Neuronal stem cell (in vitro differentiated cells): ENCODE results near the gene PARD3B.
A peak's percentile ranks its signal among the peaks of the same experiment; 100 is the strongest.

Source experiments
- DNase-seq: peaks from one replicate; pipeline ENCODE4 v3.0.0-alpha.2; 2013; ENCODE audit warnings: low spot score
- H2AFZ ChIP-seq: one replicate; pipeline ENCODE4 v1.6.1; 2013; ENCODE audit warnings: mild to moderate bottlenecking, low read length, inconsistent platforms
- H2AK5ac ChIP-seq: 2 replicates; pipeline ENCODE4 v1.6.1; 2013; ENCODE audit warnings: low read depth, mild to moderate bottlenecking, inconsistent platforms, low read length, moderate library complexity, mixed read lengths
- H2BK120ac ChIP-seq: 2 replicates; pipeline ENCODE4 v1.6.1; 2013; ENCODE audit warnings: low read depth, mild to moderate bottlenecking, inconsistent platforms, low read length, moderate library complexity, mixed read lengths
- H2BK12ac ChIP-seq: one replicate; pipeline ENCODE4 v1.6.1; 2013; ENCODE audit warnings: low read length, inconsistent platforms
- H2BK15ac ChIP-seq: 2 replicates; pipeline ENCODE4 v1.6.1; 2013; ENCODE audit warnings: mild to moderate bottlenecking, low read length, inconsistent platforms, mixed read lengths
- H2BK5ac ChIP-seq: one replicate; pipeline ENCODE4 v1.6.1; 2013; ENCODE audit warnings: inconsistent platforms, mild to moderate bottlenecking, low read length, moderate library complexity
- H3K14ac ChIP-seq: one replicate; pipeline ENCODE4 v1.6.1; 2013; ENCODE audit warnings: low read length, inconsistent platforms
- H3K18ac ChIP-seq: 2 replicates; pipeline ENCODE4 v1.6.1; 2013; ENCODE audit warnings: low read length, inconsistent platforms
- H3K23ac ChIP-seq: 2 replicates; pipeline ENCODE4 v1.6.1; 2013; ENCODE audit warnings: low read depth, mild to moderate bottlenecking, mixed read lengths, low read length, inconsistent platforms; ENCODE audit not compliant: poor library complexity
- H3K27ac ChIP-seq: replicated peaks from 3 replicates; pipeline ENCODE4 v1.5.1; 2013; ENCODE audit warnings: low read length, inconsistent platforms
- H3K27me3 ChIP-seq, 3 experiments: 2 replicates each; pipeline ENCODE4 v1.6.1; 2013; ENCODE audit warnings: low read length in 3 of 3, mild to moderate bottlenecking in 2 of 3, inconsistent platforms in 1 of 3, low read depth in 1 of 3, mixed read lengths in 1 of 3, moderate library complexity in 1 of 3; ENCODE audit not compliant: control insufficient read depth in 3 of 3, insufficient read depth in 3 of 3
- H3K36me3 ChIP-seq, 2 donors: replicated peaks in 1 of 2; 2 replicates each; pipeline ENCODE4 v1.6.1; 2013; ENCODE audit warnings: low read length in 2 of 2; ENCODE audit not compliant: control insufficient read depth in 2 of 2, insufficient read depth in 2 of 2
- H3K4ac ChIP-seq: 2 replicates; pipeline ENCODE4 v1.6.1; 2013; ENCODE audit warnings: inconsistent platforms, mild to moderate bottlenecking, low read length, moderate library complexity
- H3K4me1 ChIP-seq, 2 donors: 1 replicate in 1 of 2; 2 replicates in 1 of 2; pipeline ENCODE4 v1.6.1; 2013; ENCODE audit warnings: low read length in 2 of 2, low read depth in 1 of 2; ENCODE audit not compliant: control insufficient read depth in 2 of 2, insufficient read depth in 1 of 2
- H3K4me2 ChIP-seq: one replicate; pipeline ENCODE4 v1.6.1; 2013; ENCODE audit warnings: mild to moderate bottlenecking, low read length, inconsistent platforms; ENCODE audit not compliant: insufficient read depth, poor library complexity, severe bottlenecking
- H3K4me3 ChIP-seq, 2 donors: 2 replicates each; pipeline ENCODE4 v1.5.1; 2013; ENCODE audit warnings: low read length in 2 of 2, mild to moderate bottlenecking in 2 of 2, inconsistent platforms in 1 of 2, moderate library complexity in 1 of 2
- H3K79me1 ChIP-seq: one replicate; pipeline ENCODE4 v1.6.1; 2013; ENCODE audit warnings: low read depth, mild to moderate bottlenecking, inconsistent platforms, low read length, moderate library complexity
- H3K9ac ChIP-seq: one replicate; pipeline ENCODE4 v1.6.1; 2013; ENCODE audit warnings: mild to moderate bottlenecking, low read depth, low read length, inconsistent platforms; ENCODE audit not compliant: poor library complexity
- H3K9me3 ChIP-seq, 2 donors: replicated peaks in 1 of 2; 2 replicates each; pipeline versions ENCODE3 to v1.6.1; 2013; ENCODE audit warnings: low read length in 2 of 2, mild to moderate bottlenecking in 2 of 2, inconsistent platforms in 1 of 2, low read depth in 1 of 2, mixed read lengths in 1 of 2, moderate library complexity in 1 of 2; ENCODE audit not compliant: control insufficient read depth in 2 of 2, insufficient read depth in 1 of 2
- H4K8ac ChIP-seq: one replicate; pipeline ENCODE4 v1.6.1; 2013; ENCODE audit warnings: low read depth, mild to moderate bottlenecking, inconsistent platforms, low read length, moderate library complexity
- H4K91ac ChIP-seq: one replicate; pipeline ENCODE4 v1.6.1; 2013; ENCODE audit warnings: low read length, low read depth, mild to moderate bottlenecking, inconsistent platforms; ENCODE audit not compliant: poor library complexity
- WGBS, 2 donors: extraction: QIAGEN DNeasy Blood & Tissue Kit; methylation state at CpG; one replicate each; pipeline ENCODE4 v1.1.7; 2013; ENCODE audit warnings: missing lambda C conversion rate in 2 of 2, mixed read lengths in 1 of 2; ENCODE audit not compliant: insufficient read length in 2 of 2, insufficient replicate concordance in 1 of 2; ENCODE audit errors: extremely low coverage in 2 of 2; 5-methylcytosine and 5-hydroxymethylcytosine counted together

The PARD3B gene

DNA sequence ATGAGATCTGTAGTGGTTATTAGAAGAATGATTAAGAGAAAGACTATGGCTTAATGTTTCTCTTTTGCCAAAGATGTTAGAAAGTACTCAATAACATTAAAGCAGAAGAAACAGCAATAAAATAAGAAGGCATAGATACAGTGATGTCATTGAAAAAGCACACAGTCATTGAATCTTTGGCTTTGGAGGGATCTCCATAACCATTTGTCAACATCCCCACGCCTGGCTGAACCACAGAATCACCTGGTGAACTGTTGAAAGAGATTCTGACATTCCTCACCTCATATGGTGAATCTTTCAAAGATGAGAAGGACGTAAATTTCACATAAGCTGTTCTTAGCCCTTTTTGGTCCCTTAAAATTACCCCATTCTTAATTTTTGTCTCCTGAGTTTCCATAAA is 812.5 kb downstream of the PARD3B start:
- Histone ChIP-seq H2BK12ac (no peak overlapping the region), H3K27me3 (no peaks in the 10 kb centered on the region), H3K79me1 (no peaks in the 10 kb centered on the region), H2BK120ac (no peak overlapping the region), H2BK15ac (no peak overlapping the region), H2AFZ (no peak overlapping the region), H2BK5ac (no peak overlapping the region), H3K4me2 (no peak overlapping the region), H3K18ac (no peak overlapping the region), H3K4ac (no peak overlapping the region), H3K27ac (no peak overlapping the region), H4K91ac (no peak overlapping the region), H2AK5ac (no peak overlapping the region), H3K9ac (no peak overlapping the region), H3K4me3 (no peak overlapping the region), H4K8ac (no peak overlapping the region), H3K23ac (no peak overlapping the region), H3K36me3 (no peaks in the 10 kb centered on the region), H3K14ac (no peak overlapping the region), H3K9me3 (no peaks in the 10 kb centered on the region), H3K4me1 (peaks cover 3 to 7% of the 10 kb centered on the region in 2 donors)
- no CpG with 5 or more reads among the region's 2 CpGs for WGBS, 2 donors
- no peak for DNase-seq

DNA sequence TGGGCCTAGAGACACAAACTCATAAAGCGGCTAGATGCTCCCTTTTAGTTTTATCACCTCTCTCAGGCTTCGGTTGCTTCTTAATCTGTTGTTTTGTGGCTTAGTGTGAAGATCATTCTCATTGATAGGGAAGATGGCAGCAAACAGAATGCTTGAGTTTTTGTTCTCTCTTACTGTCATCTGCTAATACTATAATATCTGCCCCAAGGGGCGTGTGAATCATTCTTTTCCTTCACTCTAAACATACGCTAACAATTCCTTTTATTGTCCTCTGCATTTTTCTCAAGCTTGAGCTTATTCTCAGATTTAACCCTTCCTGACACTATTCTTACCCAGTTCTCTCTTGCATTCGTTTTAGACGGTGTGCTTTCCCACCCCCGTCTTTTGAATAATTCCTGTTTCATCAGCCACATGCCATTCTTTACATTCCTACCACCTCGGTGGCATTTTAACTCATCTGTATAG is 813.1 kb downstream of the PARD3B start:
- no peak for DNase-seq
- no peak overlapping the region for H3K27ac ChIP-seq
- H3K18ac ChIP-seq, result no peak overlapping the region
- no peaks in the 10 kb centered on the region for H3K9me3 ChIP-seq
- no peak overlapping the region for H2BK120ac ChIP-seq
- H3K14ac ChIP-seq, result no peak overlapping the region
- H3K4ac ChIP-seq, result no peak overlapping the region
- no peak overlapping the region for H2AK5ac ChIP-seq
- H2BK12ac ChIP-seq, result no peak overlapping the region
- H2BK5ac ChIP-seq, result no peak overlapping the region
- H3K4me2 ChIP-seq, result no peak overlapping the region
- H3K4me1 ChIP-seq, result peaks cover 3 to 7% of the 10 kb centered on the region in 2 donors
- no peaks in the 10 kb centered on the region for H3K36me3 ChIP-seq
- no peaks in the 10 kb centered on the region for H3K27me3 ChIP-seq
- no peak overlapping the region for H3K23ac ChIP-seq
- no peak overlapping the region for H4K91ac ChIP-seq
- no peak overlapping the region for H3K4me3 ChIP-seq
- H3K79me1 ChIP-seq, result no peaks in the 10 kb centered on the region
- no peak overlapping the region for H2BK15ac ChIP-seq
- H2AFZ ChIP-seq, result peak overlapping the region; percentile 36
- H4K8ac ChIP-seq, result no peak overlapping the region
- no CpG with 5 or more reads among the region's 8 CpGs for WGBS, 2 donors
- no peak overlapping the region for H3K9ac ChIP-seq

DNA sequence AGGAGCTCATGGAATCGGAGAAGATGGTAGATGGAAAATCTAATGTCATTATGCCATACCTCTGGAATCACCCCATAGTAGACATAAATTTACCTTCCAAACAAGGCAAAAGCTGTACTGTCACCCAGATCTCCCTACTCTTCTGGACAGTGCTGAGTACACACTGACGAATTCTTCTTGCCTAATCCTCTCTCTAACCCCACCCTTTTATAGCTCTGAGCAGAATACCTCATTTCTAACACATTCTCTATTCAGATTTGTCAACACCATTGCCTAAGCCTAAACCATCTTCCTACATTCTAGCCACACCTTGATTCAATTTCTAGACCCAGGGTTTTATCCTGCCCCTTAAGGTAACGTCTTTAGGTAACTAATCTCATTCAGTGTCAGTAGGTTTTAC is 816.0 kb downstream of the PARD3B start:
- Histone ChIP-seq H3K4me3 (no peak overlapping the region), H2BK120ac (no peak overlapping the region), H3K18ac (no peak overlapping the region), H3K4me2 (no peak overlapping the region), H2BK12ac (no peak overlapping the region), H3K9ac (no peak overlapping the region), H3K27ac (no peak overlapping the region), H3K23ac (no peak overlapping the region), H2AFZ (no peak overlapping the region), H3K36me3 (no peaks in the 10 kb centered on the region), H2BK15ac (no peak overlapping the region), H4K91ac (no peak overlapping the region), H3K27me3 (no peaks in the 10 kb centered on the region), H3K14ac (no peak overlapping the region), H2BK5ac (no peak overlapping the region), H3K9me3 (no peaks in the 10 kb centered on the region), H2AK5ac (no peak overlapping the region), H3K4me1 (peaks cover 7% of the 10 kb centered on the region in 2 donors), H4K8ac (no peak overlapping the region), H3K4ac (no peak overlapping the region), H3K79me1 (no peaks in the 10 kb centered on the region)
- WGBS, 2 donors, result no CpG with 5 or more reads among the region's 3 CpGs
- no peak for DNase-seq

DNA sequence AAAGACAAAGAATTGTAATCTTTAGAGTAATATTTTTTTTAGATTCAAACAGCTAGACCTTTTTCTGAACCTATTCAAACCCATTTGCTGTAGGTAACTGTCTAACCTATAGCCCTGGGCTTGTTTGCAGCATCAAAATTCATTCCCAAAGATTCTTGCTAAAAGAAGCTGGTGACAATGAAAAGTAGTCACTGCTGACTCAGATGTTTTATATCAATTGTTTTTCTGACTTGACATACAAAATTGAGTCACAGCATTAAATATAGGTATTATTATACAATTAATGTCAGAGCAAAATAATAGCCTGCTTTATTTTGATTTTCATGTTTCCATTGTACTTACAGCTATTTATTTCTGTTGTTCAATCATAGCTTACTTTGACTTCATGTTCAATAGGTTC is 816.7 kb downstream of the PARD3B start:
- Histone ChIP-seq H3K4ac (no peak overlapping the region), H3K36me3 (no peaks in the 10 kb centered on the region), H3K4me2 (no peak overlapping the region)

More for the DNA sequence above, 816.7 kb downstream of the PARD3B start:
- Histone ChIP-seq H2BK15ac (no peak overlapping the region), H2BK120ac (no peak overlapping the region), H2BK5ac (no peak overlapping the region), H3K14ac (no peak overlapping the region), H3K79me1 (no peaks in the 10 kb centered on the region), H3K18ac (no peak overlapping the region), H2BK12ac (no peak overlapping the region), H4K91ac (no peak overlapping the region), H3K9me3 (no peaks in the 10 kb centered on the region), H3K4me3 (no peak overlapping the region), H4K8ac (no peak overlapping the region), H2AFZ (no peak overlapping the region), H3K23ac (no peak overlapping the region), H3K4me1 (peaks cover 7% of the 10 kb centered on the region in 2 donors), H3K27me3 (no peaks in the 10 kb centered on the region), H2AK5ac (no peak overlapping the region), H3K27ac (no peak overlapping the region), H3K9ac (no peak overlapping the region)
- no peak for DNase-seq
